Inflammatory macrophage (primary cell): ENCODE measurements around the gene ZNF521.

ENCODE experiments used
- DNase-seq, 2 donors: peaks; one replicate each; pipeline ENCODE4 v3.0.0-alpha.2; 2020 to 2022

ZNF521 gene

GRCh38 chr18:25223899-25224886 lies 127.8 kb downstream of the ZNF521 start:
- no peak for DNase-seq

- DNase-seq: no peak
Observed at GRCh38 chr18:25223211-25223610, 128.8 kb downstream of the ZNF521 start.

DNA sequence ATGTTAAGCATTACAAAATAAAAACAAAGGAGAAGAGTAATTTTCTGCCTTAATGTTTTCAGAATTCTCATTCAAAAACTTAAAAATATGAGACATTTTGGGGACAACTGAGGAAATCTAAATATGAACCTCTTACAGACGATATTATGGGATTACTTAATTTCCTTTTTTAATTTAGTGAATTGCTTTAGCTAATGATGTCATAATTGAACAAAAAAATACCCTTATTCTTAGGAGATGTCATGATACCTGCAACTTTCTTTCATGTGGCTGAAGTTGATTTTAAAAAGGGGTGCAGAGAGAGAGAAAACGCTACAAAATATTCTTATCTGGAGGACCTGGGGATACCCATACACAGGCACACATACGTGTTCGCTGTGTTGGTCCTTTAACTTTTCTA lies 129.3 kb downstream of the ZNF521 start:
- no peak for DNase-seq

- no peak for DNase-seq
Observed at GRCh38 chr18:25210622-25211021, 141.3 kb downstream of the ZNF521 start.

GRCh38 chr18:25192065-25192464 lies 159.9 kb downstream of the ZNF521 start:
- no peak for DNase-seq

GRCh38 chr18:25190472-25190871 lies 161.5 kb downstream of the ZNF521 start:
- no peak for DNase-seq

GRCh38 chr18:25189391-25190185 lies 162.4 kb downstream of the ZNF521 start:
- DNase-seq: no peak

- DNase-seq: no peak
Observed at GRCh38 chr18:25187521-25188192, 164.3 kb downstream of the ZNF521 start.

DNA sequence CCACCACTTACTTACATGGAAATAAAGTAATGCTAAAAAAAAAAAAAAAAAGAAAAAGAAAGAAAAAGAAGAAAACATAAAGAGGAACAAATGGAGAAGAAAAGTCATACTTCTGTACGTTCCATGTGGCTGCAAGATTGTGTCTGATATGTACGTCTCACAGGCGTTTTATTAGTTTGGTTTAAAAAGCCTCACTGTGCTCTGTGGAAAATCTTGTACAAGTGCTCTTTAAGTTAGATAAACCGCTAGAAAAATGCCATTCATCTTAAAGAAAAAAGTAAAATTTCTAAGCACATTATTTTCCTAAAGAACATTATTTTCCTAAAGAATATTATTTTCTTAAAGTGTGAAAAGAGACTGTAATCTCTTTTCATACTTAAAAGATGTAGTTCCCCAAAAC lies 165.1 kb downstream of the ZNF521 start:
- DNase-seq: no peak

DNA sequence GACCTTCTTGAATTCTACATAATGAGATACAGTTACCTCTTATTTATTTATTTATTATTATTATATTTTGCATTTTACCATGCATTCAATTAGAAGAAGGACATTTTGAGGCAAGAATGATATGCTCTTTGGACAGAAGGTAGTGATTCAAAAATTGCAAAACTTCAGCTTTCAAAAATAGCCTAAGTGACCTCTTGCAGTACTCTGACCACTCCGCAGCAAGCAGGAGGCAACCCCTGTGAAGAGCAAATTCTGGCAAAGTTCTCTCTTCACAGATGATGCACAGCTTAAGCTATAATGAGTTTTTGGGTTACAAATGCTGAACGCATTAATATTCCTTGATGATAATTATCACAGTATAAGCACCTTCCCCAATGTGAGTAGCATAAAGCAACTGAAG lies 170.0 kb downstream of the ZNF521 start:
- no peak for DNase-seq

GRCh38 chr18:25181581-25181980 lies 170.4 kb downstream of the ZNF521 start:
- DNase-seq: no peak

DNA sequence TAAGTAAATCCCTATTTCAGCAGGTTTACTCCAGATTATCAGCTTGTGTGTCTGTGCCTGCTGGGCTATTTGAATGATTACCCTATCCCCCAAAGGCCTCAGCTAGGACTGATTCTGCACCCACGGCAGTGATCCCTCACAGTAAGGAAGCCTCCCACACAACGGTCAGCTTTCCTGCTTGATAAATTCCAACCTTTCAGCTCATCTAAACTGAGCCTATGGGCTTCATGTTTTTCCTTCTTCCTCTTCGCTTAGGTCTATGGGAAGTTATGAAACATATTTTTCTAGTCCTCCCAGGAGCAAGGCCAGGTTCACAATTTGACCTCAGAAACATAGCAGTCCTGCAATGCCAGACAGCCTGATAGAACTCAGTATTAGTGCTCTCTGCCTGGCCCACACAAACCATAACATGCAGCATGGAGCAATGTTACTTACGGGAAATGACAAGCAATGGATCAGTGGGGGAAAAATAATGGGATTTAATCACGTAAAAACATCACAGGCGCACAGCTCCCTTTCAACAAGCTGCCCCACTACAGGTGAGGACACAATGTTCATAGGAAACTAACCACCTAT lies 170.9 kb downstream of the ZNF521 start:
- DNase-seq: no peak

DNA sequence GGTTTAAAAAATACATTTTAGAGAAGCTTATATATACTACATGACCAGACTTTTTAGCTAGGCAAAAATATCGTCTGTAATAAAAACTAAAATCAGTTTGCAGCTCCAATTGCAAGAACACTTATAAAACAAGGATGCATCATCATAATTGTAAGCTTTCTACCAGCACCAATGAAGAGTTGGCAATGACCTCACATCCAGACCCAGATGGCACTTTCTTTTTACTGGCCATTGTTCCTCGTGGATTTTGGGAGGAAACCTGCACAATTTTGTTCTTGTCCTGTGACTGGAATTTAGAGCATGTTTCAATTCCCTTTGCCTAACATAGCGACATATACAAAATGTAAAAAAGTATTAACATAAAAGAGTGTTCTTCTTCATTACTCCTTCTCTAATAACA lies 174.3 kb downstream of the ZNF521 start:
- no peak for DNase-seq

DNA sequence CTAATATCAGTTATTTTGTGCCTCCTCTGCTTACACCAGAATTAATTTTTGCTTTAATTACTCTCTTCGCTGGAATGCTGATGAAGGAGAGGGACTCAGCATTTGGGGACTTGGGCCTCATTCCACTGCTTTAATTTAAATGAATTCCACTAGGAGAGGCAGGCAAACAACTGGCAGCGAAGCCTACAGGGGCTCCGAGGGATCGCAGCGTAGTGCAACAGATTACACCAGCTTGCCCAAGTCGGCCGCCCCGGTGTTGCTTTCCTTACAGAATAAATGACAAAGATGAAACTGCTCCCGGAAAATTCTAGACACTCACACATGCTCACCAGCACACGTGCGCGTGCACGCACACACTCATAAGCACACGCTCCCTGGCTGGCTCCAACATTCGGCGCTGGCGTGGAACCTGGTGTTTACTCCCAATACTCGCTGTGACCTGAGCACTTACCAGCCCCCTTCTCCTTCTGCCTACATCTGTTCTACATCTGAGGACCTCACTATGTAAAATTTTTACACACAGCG lies 175.4 kb downstream of the ZNF521 start:
- no peak for DNase-seq

DNA sequence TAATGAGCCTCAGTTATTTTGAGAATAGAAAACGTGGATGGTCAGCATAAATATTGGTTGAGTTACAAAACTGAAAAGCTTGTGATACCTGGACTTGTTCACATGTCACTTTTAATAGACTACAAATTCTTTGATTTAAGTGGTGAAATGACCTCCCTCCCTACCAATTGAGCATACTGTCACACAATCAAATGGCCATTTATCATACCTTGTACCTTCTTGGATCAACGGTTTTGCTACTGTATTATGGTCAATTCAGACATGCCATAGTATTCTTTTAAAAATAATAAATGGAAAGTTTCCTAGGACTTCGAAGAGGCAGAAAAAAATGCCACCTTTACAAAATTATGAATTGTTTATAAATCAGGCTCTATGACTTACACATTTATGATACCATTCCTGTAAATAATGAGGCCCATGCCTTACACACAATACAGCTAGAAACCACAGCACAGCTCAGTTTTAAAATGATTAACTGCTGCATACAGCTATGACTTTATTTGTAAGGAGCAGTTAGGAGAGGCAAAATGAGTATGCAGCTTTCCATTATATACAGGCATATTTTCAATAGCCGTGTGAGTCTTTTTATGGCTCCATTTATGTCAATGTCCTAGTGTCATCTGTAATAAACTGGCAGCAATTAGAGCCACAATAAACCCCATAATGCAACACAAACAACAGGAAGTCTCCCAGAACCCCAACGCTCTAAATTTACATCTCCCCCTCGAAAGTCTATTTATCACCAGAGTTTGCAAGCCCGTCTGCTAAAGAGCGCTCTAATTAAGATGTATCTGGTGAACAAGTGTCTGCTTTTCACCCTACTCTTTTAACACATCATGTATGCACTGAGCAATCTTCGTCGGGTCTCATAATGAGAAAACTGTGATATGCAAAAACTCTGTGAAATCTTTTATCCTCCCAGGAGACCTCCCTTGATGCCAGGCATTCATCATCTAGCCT lies 176.1 kb downstream of the ZNF521 start:
- DNase-seq: no peak

- no peak for DNase-seq
Observed at GRCh38 chr18:25174324-25174723, 177.6 kb downstream of the ZNF521 start.

GRCh38 chr18:25171334-25171733 lies 180.6 kb downstream of the ZNF521 start:
- DNase-seq: no peak

- DNase-seq: no peak
Observed at GRCh38 chr18:25170402-25170801, 181.6 kb downstream of the ZNF521 start.

DNA sequence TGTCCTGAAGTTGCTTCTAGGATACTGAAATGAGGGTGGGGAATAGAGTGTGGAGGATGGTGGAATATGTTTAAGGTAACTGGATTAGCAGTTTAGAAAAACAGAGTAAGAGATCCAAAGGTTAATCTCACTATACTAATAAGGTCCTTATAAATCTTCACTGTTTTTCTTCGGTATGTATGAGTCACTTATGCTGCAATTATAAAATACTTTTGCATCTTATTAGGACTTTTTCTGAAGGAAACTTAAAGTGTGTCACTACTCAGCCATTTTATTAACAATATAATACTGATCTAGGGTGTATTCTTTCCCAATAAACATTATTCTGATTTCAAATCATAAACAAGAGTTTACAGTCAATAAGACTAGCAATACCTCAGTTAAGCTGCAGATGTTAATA lies 182.3 kb downstream of the ZNF521 start:
- no peak for DNase-seq

DNA sequence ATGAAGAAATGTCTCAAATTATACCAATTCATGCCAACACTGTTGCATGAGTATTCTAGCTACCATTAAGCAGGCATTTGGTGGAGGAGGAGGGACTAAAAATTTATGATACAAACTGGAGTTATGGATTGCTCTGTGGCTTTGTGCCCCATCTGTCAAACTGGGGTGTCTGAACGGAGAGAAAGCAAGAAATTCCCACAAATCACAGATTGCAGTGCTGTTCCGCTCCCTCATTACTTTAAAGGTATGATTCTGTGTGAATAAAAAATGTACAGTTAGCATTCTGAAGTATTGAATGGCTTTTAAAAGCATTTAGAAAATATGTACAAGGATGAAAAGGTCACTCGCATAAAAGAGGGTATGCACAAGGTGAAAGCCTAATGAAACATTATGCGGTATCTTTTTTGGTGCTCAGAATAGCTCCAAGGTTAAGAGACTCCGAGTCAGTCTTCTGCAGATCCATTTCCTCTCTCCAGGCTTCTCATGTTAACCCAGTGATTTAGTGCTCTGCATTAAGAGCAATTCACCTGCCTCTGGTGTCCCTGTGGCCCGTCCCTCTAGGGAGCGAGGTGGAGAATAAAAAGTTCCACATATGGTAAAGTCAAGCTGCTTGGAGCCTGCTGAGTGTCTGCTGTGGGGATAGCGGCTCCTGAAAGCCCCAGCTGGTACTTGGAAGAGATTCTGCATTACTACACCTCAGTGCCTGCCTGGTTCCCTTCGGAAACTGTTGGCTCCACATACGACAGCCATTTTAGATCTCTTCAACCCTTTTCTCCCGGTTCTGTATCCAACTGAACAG lies 184.2 kb downstream of the ZNF521 start:
- no peak for DNase-seq
